EL (cell line): Measurements from ENCODE around the gene NTN5.
A peak's percentile ranks its signal among the peaks of the same experiment; 100 is the strongest.
"Not testable (repeated sequence)": the region's sequence is repeated elsewhere in the genome, so short reads cannot be mapped to it uniquely, and the experiment has no call there.

Source experiments
- DNase-seq: peaks from one replicate; pipeline ENCODE4 v3.0.0-alpha.2; 2016

NTN5 gene

DNA sequence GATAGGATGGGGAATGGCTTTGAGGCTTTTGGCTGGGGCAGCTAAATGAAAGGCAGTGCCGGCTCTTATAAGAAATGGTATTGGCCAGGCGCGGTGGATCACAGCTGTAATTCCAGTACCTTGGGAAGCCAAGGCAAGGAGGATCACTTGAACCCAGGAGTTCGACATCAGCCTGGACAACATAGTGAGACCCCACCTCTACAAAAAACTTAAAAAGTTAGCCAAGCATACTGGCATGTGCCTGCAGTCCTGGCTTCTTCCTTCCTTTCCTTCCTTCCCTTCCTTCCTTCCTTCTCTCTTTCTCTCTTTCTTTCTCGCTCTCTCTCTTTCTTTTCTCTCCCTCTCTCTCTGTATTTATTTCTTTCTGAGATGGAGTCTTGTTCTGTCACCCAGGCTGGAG lies 30.0 kb downstream of the NTN5 start:
- DNase-seq, result no peak

DNA sequence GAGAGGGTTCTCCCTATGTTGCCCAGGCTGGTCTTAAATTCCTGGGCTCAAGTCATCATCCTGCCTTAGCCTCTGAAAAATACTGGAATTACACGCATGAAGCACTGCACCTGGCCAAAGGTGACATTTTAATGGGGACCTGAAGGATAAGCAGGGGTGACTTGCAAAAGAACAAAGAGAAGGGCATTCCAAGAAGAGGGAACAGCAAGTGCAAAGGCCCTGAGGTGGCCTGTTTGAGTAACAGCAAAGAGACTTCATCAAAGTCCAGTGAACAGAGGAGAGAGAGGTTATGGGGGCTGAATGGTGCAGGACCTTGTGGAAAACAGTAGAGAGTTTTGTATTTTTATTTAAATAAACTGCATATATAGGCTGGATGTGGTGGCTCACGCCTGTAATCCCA lies 31.0 kb downstream of the NTN5 start:
- DNase-seq, result no peak

GRCh38 chr19:48639483-48640375 lies 33.1 kb downstream of the NTN5 start:
- peak; percentile 1 for DNase-seq

DNA sequence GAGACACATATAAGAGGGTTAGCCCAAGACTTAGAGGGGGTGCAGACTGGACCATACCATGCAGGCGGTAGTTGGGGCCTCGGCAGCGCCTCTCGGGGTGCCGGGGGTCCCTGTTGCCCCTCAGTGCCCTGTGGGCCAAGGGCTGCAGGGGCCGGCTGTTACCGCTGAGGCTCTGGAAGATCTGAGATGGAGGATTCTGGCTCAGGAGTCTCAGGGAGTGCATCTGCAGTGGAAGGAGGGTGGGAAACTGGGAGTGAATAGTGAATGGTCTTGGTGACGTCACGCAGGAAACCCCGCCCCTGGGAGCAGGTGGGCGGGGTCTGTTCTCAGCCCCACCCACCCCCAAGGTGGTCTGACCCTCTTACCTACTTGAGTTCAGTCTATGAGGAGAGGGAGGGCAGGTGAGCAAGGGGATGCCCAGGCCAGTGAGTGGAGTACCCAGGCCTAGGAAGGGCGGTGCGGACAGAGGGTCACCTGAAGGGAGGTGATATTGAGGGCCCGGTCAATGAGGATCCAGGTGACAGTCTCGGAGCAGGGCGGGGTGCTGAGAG lies 33.9 kb downstream of the NTN5 start:
- peak; percentile 8 for DNase-seq

DNA sequence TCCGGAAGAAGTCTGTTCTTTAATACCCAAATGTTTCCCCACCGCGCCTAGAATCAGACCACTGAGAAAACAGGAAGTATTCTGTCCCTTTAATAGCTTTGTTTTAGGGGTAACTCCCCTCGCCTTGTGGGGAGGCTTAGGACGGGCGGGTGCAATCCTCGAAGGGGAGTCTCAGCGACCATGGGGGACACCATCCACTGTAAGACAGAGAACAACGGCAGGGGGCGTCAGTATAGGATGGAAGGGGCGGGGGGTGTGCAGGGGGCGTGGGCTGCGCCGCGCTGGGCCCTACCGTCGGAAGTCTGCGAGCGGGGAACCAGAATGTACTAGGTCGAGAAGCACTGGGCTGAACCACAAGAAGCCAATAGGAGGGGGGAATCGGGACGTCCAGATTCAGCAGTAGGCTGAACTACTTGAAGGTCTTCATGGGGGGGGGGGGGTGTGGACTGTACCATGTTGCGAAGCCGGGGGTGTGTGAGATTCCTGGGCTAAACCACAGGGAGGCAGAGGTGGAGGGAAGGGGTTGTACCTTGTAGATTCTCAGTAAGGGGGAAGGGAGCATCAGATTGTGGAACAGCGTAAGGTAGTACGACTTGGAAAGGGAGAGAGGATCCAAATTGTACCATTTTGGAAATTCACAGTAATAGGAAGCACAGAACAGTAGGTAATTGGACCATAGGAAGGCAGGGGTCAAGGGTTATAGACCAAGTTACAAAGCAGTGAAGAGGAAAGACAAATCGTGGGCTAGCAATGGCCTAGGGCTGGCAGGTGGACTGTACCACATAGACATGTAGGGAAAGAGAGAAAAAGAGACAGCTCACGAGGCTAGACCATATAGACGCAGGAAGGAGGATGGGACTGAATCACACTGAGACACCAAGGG lies 34.6 kb downstream of the NTN5 start:
- DNase-seq, result peak; percentile 93

- DNase-seq, result peak; percentile 99
Measured at GRCh38 chr19:48637449-48637947, 35.3 kb downstream of the NTN5 start.

- DNase-seq, result peak; percentile 48
Measured at GRCh38 chr19:48636859-48637448, 35.9 kb downstream of the NTN5 start, which contains the start of gene DBP. Gene DBP (minus strand): TSS chr19:48637379. CDS start chr19:48636994, 385 bp downstream.

DNA sequence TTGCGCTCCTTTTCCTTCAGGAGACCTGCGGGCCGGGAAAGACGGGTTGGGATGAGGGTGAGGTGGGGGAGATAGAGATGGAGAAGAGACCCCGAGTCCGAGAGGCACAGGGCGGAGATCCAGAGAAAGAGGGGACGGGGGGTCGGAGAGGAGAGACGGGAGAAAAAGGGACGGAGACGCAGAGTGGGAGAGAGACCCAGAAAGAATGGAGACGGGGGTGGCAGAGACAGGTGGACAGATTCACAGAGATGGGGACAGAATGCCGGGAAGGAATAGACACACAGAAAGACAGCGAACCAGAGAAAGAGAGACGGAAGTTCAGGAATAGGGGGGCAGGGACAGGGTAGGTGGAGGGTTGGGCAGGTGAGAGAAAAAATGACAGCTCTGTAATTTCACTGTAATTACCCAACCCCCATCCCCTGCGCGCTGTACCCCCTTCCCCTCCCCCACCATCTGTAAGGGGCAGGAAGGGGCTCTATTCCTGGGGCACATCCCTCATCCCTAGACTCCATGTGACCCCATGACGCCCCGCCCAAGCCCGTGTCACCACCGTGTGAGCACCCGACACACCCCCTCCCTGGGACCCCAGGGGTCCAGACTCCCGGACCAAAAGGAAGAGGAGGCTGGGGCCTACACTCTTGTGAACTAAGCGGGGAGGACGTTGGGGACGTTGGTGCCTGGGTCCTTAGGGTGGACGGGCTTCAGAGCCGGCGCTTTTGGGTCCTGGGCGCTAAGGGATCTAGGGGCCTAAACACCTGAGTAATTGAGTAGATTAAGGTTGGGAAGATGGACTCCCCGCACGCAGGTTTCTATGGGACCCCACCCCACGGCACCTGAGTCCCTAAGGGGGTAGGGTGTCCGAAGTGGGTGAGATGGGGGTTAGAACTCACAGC lies 36.6 kb downstream of the NTN5 start:
- peak; percentile 2 for DNase-seq

GRCh38 chr19:48635263-48635965 lies 37.4 kb downstream of the NTN5 start:
- peak; percentile 51 for DNase-seq

DNA sequence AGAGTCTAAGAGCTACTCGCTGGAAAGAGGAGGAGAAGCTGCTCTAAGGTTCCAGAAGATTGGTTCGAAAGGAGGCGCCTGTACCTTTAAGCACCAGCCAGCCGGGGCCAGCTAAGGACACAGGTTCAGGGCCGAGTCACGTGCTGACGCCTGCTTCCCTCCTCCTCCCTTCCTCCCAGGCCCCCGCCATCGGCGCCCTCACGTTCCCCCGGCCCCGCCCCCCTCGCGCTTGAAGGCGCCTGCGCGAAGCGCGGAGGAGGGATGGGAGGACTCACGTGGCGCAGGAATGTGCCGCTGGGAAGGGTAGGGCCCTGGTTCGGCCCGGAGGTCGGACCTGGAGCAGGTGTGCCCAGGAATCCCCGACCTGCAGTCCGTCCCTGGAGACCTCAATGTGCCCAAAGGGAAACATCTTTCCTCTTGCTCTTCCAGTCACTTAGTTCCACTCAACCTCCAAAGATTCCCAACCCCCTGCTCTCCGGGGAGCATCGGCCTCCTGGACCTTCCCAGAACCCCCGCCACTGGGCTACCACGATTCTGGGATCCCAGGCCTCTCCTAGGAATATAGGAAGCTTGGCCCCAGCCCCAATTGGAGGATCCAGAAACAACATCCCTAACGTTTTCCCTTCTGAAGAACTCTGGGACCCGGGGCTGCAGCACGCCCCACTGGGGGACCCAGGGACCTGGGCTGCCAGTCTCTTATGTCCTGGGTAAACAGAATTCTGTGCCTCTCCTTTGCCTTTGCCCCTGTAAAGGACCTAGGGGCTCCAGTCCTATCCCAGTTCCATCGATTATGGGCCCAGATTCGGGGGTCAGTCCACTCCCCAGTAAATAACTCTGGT lies 38.2 kb downstream of the NTN5 start:
- peak; percentile 95 for DNase-seq

DNA sequence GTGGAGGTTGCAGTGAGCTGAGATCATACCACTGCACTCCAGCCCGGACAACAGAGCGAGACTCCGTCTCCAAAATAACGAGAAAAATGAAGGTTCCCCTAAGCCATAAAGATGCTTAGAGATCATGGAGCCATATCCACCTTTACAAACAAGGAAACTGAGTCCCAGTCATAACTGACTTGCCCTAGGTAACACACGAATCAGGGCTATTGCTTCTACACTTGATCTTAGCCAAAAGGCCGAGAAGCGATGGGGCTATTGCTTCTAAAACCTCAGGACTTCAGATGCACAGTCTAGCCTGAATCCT lies 38.8 kb downstream of the NTN5 start:
- no peak for DNase-seq

- DNase-seq, result no peak
Measured at GRCh38 chr19:48633148-48634035, 39.4 kb downstream of the NTN5 start.

- DNase-seq, result peak; percentile 52
Measured at GRCh38 chr19:48632692-48633147, 40.1 kb downstream of the NTN5 start.

DNA sequence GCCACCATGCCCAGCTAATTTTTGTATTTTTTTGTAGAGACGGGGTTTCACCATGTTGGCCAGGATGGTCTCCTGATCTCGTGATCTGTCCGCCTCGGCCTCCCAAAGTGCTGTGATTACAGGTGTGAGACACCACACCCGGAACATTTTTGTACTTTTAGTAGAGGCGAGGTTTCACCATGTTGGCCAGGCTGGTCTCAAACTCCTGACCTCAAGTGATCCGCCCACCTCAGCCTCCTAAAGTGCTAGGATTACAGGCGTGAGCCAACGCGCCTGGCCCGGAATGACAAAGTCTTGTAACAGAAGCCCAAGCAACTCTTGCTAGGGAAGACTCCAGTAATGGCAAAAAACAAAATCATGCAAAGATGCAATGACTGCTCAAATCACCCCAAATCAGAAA lies 40.5 kb downstream of the NTN5 start:
- not testable (repeated sequence) for DNase-seq

DNA sequence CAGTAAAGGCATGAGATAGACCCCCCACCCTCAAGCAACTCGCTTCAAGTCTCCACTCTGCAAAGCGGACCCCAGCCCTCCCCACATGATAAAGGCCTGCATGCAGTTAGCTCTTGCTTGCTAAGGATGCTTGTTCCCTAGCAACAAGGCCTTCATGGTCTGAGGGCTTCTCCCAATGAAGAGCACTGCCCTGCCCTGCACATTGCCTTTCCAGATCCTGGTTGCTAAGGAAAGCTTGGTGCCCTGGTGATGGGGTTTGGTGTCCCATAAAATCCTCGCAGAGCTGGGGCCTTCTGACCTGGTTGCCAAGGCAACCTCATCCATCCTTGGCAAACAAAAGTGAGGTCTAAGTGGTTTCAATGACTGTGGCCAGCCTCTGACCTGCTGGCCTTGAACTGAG lies 41.6 kb downstream of the NTN5 start:
- DNase-seq, result no peak

- no peak for DNase-seq
Measured at GRCh38 chr19:48630296-48631063, 42.3 kb downstream of the NTN5 start.

GRCh38 chr19:48629599-48630295 lies 43.1 kb downstream of the NTN5 start:
- DNase-seq, result no peak

DNA sequence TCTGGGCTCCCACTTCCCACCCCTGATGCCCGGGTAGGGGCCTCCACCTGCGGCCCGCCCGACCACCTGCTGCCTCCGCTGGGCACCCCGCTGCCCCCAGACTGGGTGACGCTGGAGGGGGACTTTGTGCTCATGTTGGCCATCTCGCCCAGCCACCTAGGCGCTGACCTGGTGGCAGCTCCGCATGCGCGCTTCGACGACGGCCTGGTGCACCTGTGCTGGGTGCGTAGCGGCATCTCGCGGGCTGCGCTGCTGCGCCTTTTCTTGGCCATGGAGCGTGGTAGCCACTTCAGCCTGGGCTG lies 43.6 kb downstream of the NTN5 start:
- no peak for DNase-seq
